CD4-positive, alpha-beta T cell treated with Interleukin-21 for 1 hour (primary cell): ENCODE data around the gene ZNF23.

ENCODE experiments used
- DNase-seq: peaks from one replicate; pipeline ENCODE4 v3.0.0-alpha.2; 2020

The ZNF23 gene

GRCh38 chr16:71426069-71426879 is 35.8 kb downstream of the ZNF23 start:
- DNase-seq, result peak; percentile 30

- no peak for DNase-seq
Measured at GRCh38 chr16:71425746-71426068, 36.3 kb downstream of the ZNF23 start.

GRCh38 chr16:71424626-71425025 is 37.4 kb downstream of the ZNF23 start:
- DNase-seq, result no peak

GRCh38 chr16:71423865-71424264 is 38.2 kb downstream of the ZNF23 start:
- DNase-seq, result no peak

GRCh38 chr16:71423016-71423415 is 39.0 kb downstream of the ZNF23 start:
- DNase-seq, result no peak

GRCh38 chr16:71421911-71422310 is 40.1 kb downstream of the ZNF23 start:
- peak; percentile 5 for DNase-seq

- DNase-seq, result no peak
Measured at GRCh38 chr16:71414038-71414437, 48.0 kb downstream of the ZNF23 start.

- DNase-seq, result no peak
Measured at GRCh38 chr16:71413341-71413740, 48.7 kb downstream of the ZNF23 start.

- peak; percentile 61 for DNase-seq
Measured at GRCh38 chr16:71412270-71413160, 49.5 kb downstream of the ZNF23 start.

GRCh38 chr16:71410146-71410545 is 51.9 kb downstream of the ZNF23 start:
- DNase-seq, result no peak

GRCh38 chr16:71409011-71409775 is 52.9 kb downstream of the ZNF23 start:
- DNase-seq, result no peak

- DNase-seq, result no peak
Measured at GRCh38 chr16:71408536-71408935, 53.5 kb downstream of the ZNF23 start.

- no peak for DNase-seq
Measured at GRCh38 chr16:71407731-71408130, 54.3 kb downstream of the ZNF23 start.

- DNase-seq, result no peak
Measured at GRCh38 chr16:71406724-71407123, 55.3 kb downstream of the ZNF23 start.

- DNase-seq, result no peak
Measured at GRCh38 chr16:71406316-71406715, 55.7 kb downstream of the ZNF23 start.

GRCh38 chr16:71404364-71404763 is 57.7 kb downstream of the ZNF23 start:
- no peak for DNase-seq

GRCh38 chr16:71402674-71403073 is 59.4 kb downstream of the ZNF23 start:
- no peak for DNase-seq

- no peak for DNase-seq
Measured at GRCh38 chr16:71402007-71402406, 60.0 kb downstream of the ZNF23 start.

- DNase-seq, result no peak
Measured at GRCh38 chr16:71399801-71400563, 62.1 kb downstream of the ZNF23 start.
